Measurements from ENCODE around the gene RNPEPL1.
"Not testable (repeated sequence)": the region's sequence is repeated elsewhere in the genome, so short reads cannot be mapped to it uniquely, and the experiment has no call there.

RNPEPL1 gene, protein sequence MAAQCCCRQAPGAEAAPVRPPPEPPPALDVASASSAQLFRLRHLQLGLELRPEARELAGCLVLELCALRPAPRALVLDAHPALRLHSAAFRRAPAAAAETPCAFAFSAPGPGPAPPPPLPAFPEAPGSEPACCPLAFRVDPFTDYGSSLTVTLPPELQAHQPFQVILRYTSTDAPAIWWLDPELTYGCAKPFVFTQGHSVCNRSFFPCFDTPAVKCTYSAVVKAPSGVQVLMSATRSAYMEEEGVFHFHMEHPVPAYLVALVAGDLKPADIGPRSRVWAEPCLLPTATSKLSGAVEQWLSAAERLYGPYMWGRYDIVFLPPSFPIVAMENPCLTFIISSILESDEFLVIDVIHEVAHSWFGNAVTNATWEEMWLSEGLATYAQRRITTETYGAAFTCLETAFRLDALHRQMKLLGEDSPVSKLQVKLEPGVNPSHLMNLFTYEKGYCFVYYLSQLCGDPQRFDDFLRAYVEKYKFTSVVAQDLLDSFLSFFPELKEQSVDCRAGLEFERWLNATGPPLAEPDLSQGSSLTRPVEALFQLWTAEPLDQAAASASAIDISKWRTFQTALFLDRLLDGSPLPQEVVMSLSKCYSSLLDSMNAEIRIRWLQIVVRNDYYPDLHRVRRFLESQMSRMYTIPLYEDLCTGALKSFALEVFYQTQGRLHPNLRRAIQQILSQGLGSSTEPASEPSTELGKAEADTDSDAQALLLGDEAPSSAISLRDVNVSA

DNA sequence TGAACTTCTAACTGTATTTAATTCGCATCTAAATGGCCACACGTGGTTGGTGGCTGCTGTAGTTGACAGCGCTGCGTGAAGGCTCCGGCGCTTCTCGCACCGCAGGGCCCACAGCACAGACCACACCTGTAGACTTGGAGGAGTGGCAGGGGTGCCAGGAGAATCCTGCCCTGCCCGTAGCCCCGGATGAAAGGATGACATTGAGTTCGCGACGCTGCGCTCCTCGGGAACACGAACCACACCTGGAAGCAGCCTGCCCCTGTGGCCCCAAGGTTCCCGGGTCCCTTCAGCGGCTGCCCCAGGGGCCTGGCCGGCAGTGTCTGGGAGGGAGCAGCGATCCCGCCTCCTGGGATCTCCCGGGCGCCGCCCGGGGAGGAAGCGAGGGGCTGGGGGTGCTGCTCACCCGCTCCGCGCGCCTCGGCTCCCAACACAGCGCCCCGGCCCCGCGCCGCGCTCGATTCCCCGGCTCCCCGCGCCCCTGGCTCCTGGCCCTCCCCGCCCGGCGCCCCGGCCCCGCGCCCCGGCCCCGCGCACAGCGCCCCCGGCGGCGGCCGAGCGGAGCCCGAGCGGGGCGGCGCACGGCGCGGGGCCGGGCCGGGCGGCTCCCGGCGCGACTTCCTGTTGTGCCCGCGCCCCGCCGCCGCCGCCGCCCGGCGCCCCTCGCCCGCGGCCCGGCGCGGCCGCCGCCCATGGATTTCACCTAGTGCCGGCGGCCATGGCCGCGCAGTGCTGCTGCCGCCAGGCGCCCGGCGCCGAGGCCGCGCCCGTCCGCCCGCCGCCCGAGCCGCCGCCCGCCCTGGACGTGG is at the start of gene RNPEPL1:
Gene RNPEPL1 (plus strand): TSS at position 613 of the 806 bp plus-strand sequence. CDS start 103 bp downstream, at position 716.
- DNase-seq, result peak; percentile 31 to 32

DNA sequence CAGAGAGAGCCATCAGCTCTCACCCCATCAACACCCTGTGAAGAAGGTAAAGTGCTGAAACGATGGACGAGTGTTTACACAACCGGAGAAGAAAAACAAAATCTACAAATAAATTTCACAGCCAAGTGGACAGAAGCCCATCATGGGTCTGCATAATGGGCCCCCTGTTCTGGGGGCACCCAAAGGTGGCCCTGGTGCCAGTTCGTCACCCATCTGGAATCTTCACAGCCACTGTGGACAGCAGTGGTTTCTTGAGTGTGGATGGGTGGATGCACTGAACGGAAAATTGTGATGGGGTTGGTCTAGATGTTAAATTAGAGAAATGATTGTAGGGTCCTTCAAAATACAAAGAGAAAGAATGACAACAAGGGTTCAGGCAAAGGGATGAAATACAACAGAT is 49.3 kb upstream of the RNPEPL1 start:
- no peak for DNase-seq

DNA sequence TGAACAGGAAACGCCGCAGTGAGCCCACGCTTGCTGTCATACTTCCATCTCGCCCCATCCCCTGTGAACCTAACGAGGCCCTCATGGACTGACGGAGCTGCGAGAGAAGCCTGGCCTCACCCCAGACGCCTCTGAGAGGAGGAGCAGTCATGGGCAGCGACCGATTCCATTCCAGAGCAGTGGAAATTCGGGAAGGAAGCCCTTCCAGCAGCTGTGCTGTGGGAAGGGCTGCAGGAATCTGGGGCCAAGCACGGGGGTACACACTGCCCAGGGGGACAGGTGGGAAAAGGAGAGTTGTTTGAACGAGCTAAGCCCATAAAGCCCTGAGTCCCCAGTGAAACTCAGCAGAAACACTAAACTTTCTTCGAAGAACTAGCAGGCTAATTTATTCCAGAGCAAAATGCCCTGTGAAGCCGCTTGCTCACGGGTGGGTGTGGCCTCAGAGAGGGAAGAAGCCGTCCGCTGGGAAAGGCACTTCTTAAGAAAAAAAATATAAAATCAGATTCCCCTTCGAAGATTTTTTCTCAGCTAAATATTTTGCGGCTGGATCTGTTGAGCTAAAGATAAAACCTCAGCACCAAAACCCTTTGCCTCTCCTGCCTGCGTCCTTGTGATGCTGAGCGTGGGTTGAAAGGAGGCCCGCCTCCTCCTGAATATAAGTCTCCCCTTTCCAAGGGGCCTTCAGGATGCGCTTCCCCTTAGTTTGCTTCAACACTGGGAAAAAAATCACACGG is 48.7 kb upstream of the RNPEPL1 start:
- no peak for DNase-seq

DNA sequence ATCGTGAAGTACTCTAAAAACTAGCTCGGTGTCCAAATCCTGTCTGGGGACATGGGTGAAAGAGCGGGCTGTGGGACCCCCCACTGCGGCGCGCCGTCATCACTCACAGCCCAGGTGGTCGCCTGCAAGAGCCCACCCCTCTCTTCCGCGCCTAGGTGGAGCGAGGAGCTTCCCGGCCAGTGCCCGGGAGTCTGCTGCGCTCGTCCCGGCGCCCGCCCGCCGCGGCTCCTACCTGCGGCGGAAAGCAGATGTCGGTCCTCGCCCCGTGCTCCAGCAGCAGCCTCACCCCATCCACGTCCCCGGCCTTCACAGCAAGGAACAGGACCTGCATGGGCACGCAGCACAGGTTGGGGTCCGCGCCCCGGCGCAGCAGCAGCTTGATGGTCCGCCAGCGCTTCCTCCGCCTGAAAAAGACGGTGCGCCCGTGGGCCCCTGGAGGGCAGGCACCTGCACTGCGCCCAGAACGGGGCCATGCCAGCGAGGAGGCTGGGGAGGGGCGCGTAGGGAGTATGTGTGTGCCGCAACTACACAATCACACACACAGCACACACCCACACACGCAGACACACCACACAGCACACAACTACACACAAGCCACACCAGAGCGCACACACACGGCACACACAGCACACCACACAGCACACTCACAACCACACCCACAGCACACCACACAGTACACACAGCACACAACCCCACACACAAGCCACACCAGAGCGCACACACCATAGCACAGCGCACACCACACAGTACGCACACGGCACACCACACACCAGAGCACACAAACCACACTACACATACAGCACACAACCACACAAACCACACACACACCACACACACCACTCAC is 47.9 kb upstream of the RNPEPL1 start:
- no peak for DNase-seq

DNA sequence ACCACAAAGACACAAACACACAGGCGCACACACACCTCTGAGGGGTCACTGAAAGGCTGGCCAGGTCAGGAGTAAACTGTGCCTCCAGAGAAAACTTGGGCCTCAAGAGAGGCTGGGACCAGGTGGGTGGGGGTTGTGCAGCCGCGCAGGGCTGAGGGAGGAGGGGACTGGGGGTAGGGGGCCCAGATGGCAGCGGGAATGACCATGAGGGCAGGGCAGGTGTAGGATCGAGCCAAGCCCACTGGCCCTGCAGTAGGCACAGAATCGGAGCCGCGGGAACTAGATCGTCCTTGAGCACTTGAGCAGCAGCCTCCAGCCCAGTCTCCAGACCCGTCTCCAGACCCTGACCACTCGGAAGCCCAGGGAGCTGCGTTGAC is 47.3 kb upstream of the RNPEPL1 start:
- no peak for DNase-seq

DNA sequence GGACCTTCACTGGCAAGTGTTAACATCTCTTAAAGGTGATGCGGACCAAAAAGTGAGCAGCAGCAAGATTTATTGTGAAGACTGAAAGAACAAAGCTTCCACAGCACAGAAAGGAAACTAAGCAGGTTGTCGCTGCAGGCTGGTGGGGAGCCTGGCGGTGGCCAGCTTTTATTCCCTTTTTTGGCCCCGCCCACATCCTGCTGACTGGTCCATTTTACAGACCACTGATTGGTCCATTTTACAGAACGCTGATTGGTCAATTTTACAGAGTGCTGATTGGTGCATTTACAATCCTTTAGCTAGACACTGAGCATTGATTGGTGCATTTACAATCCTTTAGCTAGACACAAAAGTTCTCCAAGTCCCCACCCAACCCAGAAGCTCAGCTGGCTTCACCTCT is 46.4 kb upstream of the RNPEPL1 start:
- not testable (repeated sequence) for DNase-seq

DNA sequence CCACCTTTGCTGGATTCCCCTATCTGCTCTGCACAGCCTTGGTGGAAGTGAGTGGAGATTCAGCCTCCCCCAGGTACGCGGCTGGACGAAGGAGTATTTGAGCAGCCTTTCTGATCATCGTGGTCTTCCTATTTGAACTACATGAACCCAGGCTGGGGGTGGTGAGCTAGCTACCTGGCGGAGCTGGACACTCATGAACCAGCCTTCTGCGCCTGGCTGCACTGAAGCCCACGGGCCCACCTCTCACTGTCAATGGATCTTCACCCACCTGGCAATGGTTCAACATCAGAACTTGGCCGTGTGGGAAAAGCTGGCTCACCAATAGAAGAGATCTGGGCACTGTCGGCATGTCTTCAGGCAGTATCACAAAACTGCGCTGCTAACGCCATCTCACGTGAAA is 45.9 kb upstream of the RNPEPL1 start:
- no peak for DNase-seq

DNA sequence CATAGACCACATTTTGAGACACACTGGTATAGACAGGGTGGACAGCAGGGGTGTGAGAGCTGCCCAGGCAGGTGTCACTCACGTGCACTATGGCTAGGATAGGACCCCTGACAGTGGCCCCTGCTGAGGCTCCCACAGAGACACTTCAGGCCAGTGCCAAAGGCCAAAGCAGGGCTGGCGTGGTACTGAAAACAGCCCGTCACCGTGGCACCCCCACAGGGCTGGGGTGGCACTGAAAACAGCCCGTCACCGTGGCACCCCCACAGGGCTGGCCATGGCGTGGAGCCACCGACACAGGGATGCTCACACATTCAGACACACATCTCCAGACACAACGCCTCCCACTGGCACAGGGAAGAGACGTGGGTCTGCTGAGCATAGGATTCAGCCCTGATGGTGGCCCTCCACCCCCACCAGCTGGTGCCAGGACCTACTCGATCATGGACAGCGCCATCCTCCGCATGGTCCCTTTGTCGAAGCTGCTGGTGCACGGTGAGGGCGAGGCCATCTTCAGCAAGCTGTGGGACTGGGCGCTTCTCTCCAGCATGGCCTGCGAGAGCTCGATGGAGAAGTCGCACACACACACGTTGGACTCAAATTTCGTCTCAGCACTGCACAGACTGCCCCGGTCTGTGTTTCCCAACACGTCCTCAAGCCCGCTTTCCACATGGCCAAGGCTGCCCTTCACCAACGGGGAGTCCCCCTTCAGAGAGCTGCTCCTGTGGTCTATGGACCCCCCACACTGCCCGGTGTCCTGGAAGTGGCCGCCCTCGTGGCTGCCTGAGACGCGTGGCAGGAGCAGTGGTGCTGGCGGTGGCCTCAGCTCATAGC is 44.6 kb upstream of the RNPEPL1 start:
- DNase-seq, result no peak

DNA sequence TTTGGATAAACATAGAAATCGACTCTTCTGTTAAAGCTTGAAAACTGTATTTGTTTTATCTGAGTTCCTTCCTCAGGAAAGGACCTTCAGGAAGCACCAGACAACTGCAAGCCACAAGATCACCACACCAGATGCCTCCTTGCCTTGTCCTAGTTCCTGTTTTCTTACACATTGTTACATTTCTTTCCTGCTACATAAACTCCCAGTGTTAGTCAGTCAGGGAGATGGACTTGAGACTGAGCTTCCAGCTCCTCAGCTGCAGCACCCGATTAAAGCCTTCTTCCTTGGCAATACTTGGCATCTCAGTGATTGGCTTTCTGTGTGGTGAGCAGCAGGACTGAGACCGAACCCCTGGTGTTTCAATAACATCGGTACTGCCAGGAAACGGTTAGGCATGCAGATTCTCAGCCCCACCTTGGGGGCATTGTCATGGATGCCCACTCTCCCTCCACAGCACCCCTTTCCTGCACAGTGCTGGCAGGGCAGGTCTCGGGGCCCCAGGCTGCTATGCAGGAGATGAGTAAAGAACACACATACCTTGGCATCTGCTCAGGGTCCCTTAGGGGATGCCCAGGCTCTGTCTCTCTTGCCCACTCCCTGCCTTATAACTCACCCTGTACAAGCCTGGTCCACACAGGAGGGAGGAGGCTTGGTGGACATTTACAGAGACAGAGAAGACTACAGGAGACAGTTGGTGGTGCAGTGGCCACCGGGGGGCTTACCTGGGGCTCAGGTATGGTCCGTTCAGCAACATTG is 43.1 kb upstream of the RNPEPL1 start:
- peak in 1 of 2 experiments; percentile 29 for DNase-seq

DNA sequence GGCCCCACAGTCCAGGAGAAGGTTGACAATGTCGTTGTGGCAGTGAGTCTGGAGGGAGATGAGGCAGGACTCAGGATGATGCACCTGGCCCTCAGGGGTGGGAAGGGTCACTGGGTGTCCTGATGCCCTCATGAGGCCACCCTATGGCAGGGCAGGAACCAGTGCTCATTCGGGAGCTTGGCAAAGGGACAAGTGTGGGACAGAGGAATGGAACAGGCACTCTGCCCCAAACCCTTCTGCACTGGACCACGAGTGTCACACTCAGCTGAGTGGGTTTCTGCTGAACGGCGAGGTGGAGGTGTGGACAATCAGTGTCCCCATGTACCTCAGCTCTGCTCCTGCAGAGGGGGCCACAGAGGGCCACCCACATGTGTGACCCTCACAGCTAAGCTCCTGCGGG is 42.5 kb upstream of the RNPEPL1 start:
- DNase-seq, result no peak

DNA sequence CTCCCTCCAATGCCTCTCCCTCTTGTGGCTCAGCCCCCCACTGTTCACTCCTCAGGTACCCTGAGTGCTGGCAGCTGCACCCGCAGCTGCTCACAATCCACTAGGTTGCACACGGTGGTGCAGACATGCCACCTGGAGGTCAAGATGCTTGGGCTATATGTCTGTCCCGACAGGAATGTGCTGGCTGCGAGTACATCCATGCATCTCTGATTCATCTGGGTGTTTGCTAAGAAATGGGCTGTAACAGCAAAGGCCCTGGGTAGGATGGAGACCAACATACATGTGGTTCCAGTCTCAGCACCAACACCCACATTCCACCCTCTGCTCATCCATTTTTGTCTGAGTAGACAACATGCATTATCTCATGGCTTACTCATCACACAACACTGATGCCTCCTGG is 41.8 kb upstream of the RNPEPL1 start:
- no peak for DNase-seq

DNA sequence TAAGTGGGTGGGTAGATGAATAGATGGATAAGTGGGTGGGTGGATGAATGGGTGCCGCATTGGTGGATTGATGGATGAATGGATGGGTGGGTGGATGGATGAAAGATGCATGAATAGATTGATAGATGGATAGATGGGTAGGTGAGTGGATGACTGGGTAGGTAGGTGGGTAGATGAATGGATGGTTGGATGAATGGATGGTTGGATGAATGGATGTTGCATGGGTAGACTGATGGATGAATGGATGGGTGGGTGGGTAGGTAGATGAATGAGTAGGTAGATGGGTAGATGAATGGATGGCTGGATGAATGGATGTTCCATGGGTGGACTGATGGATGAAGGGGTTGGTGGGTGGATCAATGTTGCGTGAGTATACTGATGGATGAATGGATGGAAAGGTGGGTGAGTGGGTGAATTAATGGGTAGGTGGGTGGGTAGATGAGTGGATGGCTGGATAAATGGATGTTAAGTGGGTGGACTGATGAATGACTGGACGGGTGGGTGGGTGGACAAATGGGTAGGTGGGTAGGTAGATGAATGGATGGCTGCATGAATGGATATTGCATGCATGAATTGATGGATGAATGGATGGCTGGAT is 41.0 kb upstream of the RNPEPL1 start:
- no peak for DNase-seq

DNA sequence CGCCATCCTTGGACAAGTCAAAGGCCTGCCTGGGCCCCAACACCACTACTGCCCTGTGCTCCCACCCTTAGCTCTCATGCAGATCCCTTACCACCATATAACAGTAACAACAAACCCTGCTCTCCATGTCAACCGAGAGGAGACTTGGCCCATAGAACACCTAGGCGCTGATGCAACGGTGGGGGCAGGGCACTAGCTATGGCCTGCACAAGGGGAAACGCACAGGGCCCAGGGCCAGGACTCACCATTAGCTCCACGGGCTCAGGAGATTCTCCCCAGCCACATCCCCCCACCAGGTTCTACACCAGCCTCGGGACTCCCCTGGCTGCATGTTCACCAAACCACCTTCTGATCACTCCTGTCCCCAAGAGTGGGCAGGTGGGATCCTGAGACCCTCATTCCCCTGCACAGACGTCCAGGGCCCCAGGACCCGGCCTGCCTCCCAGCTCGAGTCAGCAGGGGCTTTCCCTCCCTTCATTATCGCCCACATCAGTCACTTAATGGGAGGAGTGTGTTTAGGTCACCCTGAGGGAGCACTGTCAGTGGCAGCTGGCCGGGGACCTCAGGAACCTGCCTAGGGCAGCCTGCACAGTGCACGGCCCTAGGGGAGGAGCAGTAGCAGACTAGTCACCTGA is 39.8 kb upstream of the RNPEPL1 start:
- no peak for DNase-seq

DNA sequence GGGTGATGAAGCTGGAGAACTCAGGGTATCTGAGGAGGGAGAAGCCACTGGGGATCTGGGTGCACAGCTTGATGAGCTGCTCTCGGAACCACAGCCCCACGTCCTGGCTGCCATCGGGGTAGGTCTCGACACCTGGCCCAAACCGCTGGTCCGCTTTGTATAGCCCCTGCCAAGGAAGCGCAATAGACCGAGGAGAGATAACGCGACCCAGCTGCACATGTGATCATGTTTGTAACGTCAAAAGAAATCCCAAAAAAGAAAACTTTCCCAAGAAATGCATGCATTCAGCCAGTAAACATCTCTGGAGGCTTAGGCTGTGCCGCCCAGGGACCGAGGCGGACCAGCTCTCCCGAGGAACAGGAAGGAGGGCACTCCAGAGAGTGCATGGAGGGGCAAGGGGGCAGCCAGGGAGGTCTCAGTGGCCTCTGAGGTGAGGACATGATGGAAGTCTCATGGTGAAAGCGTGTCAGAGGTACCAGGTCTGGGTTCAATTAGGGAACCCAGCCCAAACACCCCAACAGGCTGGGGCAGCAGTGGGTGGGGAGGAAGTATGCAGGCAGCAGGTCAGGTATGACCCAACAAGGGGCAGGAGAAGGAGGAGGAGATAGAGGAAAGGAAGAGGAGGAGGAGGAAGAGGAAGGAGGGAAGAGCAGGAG is 38.8 kb upstream of the RNPEPL1 start:
- DNase-seq, result no peak

DNA sequence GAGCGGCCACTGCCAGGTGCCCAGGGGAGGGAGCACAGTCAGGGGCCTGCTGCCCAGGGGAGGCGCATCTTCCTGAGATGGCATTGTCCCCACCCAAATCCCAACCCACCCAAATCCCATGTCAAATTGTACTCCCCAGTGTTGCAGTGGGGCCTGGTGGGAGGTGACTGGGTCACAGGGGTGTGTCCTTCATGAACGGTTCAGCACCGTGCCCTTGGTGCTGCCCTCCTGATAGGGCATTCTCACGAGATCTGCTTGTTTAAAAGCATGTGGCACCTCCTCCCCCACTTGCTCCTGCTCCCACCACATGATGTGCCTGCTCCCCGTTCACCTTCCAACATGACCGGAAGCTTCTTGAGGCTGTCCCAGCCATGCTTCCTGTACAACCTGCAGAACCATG is 38.1 kb upstream of the RNPEPL1 start:
- DNase-seq, result no peak

DNA sequence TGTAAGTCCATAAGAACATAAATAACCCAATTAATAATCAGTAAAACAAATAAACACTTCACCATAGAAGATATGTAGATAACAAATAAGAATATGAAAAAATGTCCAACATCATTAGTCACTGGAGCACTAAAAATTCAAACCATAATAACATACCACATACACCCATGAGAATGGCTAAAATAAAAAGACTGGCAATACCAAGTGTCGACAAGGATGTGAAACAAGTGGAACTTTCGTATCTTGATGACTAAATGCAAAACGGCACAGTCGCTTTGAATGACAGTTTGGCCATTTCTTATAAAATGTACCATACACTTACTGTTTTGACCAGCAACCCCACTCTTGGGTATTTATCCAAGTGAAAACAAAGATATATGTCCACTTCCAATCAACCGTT is 37.2 kb upstream of the RNPEPL1 start:
- no peak for DNase-seq

DNA sequence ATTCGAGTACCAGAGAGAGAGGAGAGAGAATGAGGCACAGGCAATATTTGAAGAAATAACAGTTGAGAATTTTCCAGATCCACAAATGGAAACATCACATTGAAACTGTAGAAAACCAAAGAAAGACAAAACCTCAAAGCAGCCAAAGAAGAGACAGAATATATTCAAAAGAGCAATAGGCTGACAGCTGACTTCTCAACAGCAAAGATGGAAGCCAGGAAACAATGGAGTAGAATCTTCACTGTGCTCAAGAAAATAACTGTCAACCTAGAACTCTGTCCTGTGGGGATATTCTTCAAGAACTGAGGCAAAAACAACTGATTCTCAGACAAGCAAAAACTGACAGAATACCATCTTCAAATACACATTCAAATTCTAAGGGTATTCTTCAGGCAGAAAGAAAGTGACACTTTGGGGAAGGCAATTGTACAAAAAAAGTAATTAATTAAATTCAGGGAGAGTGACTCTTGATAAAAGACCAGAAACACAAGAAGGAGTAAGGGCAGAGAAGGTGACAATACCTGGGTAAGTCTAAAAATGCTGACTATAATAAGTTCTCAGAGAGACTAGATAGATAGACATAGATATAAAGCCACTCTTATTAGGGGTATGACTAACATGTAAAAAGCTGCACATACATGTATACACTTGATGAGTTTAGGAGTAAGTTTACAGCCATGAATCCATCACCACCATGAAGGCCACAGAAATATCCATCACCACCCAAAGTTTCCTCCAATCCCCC is 36.1 kb upstream of the RNPEPL1 start:
- no peak for DNase-seq
